NOMO-1 treated with dmso at 0.1 percent for 144 hours (cell line): ENCODE measurements around the gene COL12A1.

Experiments used
- DNase-seq: peaks from one replicate; lab custom pipeline; 2025; ENCODE audit not compliant: unreplicated experiment; lab: John Stamatoyannopoulos, UW

The COL12A1 gene

DNA sequence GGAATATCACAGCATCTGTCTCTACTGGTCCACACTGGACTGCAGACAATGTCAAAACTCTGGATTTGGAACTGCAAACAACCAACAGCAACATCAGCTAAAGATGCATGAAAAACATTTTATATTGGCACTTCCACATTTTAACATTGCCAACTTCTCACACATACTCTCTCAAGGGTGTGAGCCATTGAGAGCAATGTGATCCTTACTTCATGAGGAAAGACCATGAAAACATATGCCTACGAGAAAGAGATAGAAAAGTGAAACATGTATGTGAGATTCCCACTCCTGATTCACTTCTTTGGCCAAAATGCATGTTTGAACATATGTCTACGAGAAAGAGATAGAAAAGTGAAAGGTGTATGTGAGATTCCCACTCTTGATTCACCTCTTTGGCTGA is 99.4 kb downstream of the COL12A1 start:
- DNase-seq = no peak

DNA sequence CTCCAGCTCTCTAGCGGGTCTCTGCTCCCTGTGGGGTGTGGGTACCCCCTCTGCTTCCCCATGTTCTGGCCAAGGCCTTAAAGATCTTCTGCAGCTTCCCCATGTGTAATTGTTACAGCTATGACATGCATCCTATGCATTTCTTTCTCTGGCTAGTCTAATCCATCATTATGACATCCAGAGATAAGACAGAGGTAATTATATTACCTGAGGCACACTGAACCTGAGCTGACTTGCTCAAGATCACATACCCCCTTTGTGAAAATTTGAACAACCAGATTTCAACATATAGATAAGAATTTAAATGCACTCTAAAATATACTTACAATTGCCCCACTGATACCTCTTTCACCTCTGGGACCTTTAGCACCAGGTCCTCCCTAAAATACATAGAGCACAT is 102.4 kb downstream of the COL12A1 start:
- DNase-seq = no peak

DNA sequence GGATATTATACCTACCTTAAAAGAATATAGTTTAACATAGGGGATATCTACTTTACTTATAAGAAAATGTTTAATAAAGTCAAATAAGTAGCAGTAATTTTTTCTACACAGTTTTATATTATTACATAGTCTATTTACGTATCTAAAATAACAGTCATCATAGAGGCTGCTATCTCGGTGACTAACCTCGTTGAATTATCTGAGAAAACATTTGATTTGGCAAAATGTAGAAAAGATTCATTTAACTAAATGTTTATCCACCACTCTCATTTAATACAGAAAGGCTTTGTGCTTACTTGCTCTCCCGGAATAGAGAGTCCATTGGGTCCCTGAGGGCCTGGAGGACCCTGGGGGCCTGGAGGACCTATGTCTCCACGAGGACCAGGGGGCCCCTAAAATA is 103.6 kb downstream of the COL12A1 start:
- DNase-seq = no peak

GRCh38 chr6:75101896-75102295 is 104.0 kb downstream of the COL12A1 start:
- DNase-seq = no peak

- no peak for DNase-seq
These were observed 107.1 kb downstream of the COL12A1 start for GRCh38 chr6:75098709-75099108.

GRCh38 chr6:75096966-75097365 is 108.9 kb downstream of the COL12A1 start:
- DNase-seq = no peak

DNA sequence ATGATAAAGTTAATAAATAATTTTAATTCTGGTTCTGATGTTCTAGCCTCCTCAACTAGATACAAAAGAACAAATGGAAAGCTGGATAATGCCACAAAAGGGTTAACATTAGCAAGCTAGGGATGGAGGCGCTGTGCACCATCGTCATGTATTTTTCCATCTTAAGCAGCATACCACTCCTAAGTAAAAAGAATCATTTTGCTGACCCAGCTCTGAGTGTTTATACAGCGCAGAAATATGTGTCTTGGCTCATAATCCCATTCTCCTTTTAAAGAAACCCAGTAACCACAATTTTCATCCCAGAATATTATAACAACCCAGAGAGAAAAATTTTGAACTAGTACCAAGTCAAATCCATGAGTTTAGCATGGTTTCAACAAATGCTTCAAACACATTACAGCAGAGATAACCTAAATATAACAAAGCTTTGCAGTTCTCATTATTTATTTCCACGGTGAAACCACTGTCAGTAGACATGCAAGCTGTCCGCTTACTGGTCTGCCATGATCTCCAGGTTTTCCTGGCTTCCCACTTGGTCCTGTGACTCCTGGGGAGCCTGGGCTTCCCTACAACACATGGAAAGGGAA is 111.1 kb downstream of the COL12A1 start:
- no peak for DNase-seq

DNA sequence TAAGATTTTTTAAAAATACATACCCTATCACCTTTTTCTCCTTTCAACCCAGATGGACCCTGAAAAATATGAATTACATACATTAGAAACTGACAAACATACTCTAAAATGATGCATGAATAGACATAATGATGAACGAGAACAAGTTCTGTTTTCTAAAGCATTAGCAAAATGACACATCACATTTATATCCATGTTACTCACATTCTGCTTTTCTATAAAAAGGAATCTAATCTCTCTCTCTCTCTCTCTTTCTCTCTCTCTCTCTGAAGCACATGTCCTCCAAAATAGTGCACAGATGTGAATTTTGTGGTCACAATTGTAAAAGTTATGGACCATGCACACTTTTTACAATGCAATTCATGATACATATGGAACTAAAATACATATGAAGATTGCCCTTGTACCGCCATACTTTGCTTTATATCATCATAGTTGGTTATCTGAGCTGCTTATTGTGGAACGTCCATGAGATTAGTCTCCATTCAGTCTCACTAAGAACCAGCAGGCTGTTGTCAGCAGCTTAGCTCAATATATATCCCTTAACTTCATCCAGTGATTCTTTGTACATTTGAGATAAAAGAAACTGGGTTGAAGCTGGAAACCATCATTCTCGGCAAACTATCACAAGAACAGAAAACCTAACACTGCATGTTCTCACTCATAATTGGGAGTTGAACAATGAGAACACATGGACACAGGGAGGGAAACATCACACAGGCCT is 114.2 kb downstream of the COL12A1 start:
- no peak for DNase-seq

DNA sequence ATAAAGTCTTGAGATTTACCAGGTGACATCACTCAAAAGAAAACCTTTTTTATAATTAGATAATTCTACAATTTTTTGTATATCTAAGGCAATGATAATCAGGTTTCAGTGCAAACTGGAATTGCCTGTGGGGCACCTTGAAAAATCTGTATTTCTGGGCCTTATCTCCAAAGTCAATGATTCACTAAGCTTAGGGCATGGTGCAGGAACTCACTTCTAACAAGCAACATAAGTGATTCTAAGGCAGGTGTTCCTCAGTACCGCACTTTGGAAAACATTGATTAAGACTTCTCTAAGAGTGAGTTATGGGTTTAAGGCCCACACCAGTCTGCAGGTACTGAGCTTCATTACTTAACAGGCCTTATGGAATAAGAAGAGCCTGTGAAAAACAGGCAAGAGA is 115.3 kb downstream of the COL12A1 start:
- DNase-seq = no peak

DNA sequence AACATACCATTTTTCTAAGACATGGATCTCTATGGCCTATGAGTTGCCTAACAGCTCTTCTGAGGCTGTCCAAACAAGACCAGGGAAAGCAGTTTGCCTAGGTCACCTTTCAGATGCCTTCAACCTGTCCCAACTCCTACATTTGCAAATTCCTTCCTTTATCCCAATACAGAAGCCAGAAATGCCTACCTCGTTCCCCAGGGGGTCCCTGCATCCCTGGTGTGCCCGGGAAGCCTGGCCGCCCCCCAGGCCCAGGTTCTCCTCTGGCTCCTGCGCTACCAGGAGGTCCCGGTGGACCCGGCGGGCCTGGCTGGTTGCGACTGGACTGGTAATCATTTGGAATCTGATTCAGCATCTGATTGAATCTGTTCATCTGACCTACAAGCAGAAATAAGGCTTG is 115.9 kb downstream of the COL12A1 start:
- DNase-seq = no peak

DNA sequence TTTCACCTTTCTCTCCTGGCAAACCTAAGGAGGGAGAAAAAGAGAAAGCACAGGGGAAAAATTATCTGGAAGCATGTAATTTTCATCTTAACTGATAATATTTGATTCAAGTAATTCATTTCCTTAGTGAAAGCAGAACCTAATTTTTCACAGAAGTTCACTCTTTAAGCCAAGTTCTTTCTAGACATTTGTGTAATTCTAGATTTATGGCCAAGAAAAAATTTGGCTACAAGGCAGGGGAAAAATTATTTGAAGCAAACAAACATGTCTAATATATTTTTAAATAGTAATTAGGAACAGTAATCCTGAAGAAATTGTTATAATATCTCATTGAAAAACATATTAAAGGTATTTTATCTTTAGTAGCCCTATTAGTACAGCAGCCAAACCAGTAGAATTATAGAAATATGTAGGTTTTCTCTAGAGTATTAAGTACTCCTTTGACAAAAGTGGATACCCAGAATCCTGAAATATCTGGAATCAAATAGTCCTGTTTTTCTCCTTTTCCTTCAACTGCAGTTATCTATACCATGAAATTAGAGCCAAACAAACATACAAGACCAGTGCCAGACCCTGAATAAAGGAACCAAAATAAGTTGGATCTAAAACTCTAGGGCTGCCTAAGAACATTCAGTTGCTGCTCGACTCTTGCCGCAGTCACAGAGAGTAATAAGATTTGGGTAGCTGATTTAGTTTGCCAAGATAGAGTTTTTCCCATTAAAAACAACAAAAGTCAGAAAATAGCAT is 116.5 kb downstream of the COL12A1 start:
- no peak for DNase-seq

DNA sequence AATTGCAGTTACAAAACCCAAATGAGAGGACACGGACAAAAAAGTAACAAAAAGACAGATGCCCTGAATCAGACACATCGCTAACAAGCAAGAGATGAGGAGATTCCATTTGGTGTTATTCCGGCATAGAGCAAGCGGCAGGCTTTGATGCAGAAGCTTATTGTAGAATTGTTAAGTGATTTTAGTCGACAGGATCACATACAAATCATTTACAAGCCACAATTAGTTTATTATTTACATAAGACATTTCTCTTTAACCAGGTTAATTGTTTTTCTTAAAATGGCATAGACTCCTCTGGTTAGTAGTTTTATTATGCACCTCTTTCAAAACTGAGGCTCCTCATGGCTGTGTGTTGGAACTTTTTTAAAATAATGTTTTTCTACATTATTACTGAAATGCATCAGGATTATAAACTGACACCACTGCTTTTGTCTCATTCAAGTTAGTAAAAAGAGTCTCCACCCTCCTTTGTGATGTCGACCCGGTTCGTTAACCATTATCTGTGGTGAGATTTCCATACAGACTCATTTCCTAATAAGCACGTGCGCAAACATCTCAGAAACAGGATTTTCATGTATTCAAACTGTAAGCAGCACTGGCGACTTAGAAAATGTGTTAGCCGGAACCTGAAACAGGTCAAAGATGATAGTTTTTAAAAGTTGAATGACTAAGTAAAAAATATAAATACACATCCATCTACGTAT is 119.8 kb downstream of the COL12A1 start:
- no peak for DNase-seq

- no peak for DNase-seq
These were observed 120.9 kb downstream of the COL12A1 start for GRCh38 chr6:75084872-75085381.

DNA sequence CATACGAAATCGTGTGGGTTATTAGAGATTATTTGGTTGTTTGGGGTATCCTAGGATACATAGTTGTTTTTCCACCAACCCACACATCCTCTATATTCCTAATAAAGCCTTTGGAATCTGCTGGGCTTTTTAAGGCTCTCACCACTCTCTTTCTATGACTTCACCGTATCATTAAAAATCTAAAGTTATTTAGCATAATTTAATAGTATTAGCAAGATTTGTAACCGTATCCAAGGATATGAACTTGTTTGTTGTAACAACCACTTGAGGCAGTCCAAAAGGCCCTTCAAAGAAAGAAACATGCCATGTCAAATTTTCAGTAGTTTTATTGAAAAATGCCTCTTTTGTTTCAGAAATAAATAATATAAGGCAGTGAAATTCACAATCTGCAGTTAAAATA is 121.8 kb downstream of the COL12A1 start:
- no peak for DNase-seq

DNA sequence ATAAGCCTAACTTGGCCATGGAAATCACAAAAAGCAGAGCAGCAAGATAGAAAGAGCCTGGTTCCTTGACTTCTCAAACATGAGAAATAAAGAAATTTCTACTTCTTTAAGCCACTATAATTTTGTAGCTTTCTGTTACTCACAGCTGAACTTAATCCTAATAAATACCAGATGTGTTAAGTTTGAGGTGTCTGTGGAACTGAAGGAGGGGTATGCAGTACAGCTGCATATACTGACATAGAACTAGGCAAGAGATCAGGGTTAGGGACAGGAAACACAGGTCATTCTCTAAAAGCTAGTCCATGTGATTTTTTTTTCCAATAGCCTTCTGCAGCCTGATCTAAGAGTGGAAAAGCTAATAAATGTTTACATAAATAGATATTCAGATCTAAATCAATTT is 123.9 kb downstream of the COL12A1 start:
- DNase-seq = no peak

DNA sequence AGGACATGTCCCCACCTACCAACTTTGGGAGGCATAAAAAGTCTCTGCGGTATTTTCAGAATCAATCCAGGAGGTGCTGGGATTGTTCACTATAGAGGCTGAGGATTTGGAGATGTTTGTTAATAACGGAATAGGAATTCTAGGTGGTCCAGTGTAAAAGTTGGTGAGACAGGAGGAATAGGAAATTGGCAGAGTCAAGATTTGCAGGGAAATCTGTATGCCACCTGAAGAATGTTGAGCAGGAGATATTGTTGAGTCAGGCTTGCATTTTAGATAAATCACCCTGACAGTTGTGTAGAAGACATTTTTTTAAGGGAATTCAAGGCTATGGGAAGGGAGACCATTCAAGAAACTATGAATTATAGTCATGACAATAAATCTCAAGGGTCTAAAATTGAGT is 124.8 kb downstream of the COL12A1 start:
- no peak for DNase-seq

DNA sequence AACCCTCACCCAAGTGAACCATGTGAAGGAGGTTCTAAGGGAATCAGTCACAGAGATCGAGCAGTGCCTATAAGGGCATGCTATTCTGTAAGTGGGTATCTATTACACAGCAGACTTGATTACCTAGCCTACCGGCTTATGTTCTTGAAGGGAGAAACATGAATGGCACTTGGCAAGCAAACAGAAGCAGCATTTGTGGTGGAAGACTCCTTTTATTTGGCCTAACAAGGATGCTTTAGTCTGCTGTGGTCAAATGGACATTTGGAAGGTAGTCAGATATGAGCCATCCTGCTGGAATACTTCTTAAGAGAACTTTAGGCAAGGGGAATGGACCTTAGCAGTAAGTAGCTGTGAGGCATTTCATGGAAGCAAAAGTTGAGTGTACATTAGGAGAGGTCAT is 126.3 kb downstream of the COL12A1 start:
- no peak for DNase-seq

DNA sequence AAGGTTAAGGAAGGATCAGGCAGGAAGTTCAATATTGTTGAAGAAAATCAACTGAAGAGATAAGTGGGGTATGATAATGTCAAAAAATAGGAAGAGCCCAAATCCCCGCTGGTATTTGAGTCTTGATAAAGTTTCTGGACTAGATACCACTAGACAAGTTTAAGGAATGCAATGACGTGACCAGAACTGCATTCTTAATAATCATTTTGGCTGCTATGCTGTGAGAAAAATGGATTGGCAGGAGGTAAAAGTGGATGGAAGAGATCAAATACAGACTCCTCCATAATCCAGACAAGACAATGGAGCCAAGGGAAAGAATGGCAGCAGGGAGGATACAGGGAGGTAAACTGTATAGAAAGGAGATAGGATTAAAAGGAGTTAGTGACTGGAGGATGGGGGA is 128.2 kb downstream of the COL12A1 start:
- no peak for DNase-seq

DNA sequence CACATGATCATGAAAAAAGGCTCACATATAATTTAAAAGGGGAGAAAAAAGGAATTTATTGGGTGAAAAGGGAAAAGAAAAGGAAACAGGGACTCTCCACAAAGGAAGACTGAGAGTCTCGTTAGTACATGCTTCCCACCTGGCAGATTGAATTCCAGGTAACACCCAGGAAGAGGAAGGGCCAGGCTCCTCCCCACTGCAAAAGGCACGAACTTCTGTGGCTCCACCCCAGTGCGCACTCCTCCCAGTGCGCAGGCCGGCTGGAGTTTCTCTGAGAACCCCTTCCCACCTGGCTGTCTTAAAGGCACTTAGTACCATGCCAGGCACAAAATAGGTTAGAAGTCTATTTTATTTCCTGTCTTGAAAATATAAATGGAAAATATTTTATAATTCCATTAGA is 129.8 kb downstream of the COL12A1 start:
- DNase-seq = no peak

- no peak for DNase-seq
These were observed 135.6 kb downstream of the COL12A1 start for GRCh38 chr6:75070244-75070643.

DNA sequence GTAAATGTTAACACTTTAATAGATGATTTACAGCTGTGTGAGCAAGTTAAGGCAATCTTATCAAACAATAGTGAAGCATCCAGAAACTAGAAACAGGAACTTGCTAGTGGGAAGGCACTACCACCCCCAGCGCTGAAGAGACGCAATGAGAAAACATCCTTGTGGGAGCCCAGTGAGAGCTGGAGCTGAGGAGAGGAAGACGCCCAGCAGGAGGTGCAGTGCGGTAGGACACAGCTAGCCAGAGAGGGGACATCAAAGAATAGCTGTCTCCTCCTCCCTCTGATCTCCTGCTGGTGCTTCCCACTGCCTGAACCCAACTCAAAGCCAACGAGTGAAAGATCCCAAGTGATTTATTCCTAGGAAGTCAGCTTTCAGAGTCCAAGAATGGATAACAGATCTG is 140.3 kb downstream of the COL12A1 start:
- no peak for DNase-seq

GRCh38 chr6:75052491-75052890 is 153.4 kb downstream of the COL12A1 start:
- DNase-seq = no peak
